ENCODE results near the gene DPH5. TPM values are rescaled to one million over a fixed set of nuclear protein-coding genes. Genes with fewer than 3 reads are reported as not detected.

Gene DPH5
- total RNA-seq, 1 donor from 2014 or later: 37.5 TPM

- intact Hi-C loops (cut with micrococcal nuclease): loop anchor here (1.0 kb wide), 3 partner anchors 65 to 350 kb away; no protein-coding TSS in a partner anchor
- Mint-ChIP-seq H3K4me1 (peaks cover 36% of the 10 kb centered on the region), H3K27me3 (peaks cover 2% of the 10 kb centered on the region), H3K27ac (peak overlapping the region; percentile 98), H3K4me3 (peak overlapping the region; percentile 67), H3K9me3 (peaks cover 26% of the 10 kb centered on the region), H3K36me3 (ENCODE audit: low read depth) (peaks cover 80% of the 10 kb centered on the region)
- DNase-seq: peak; percentile 71
Measured at GRCh38 chr1:100941098-100941527, 84.5 kb downstream of the DPH5 start.

Other genes starting within 250 kb of the DPH5 start
- gene EXTL2, start 130.9 kb downstream of the DPH5 start, total RNA-seq: 2.7 and 2.9 TPM in 2 replicates
- gene SLC30A7, start 129.7 kb downstream of the DPH5 start, total RNA-seq: 40.8 and 41.0 TPM in 2 replicates
- gene S1PR1, start 211.2 kb upstream of the DPH5 start, total RNA-seq: 49.5 and 51.2 TPM in 2 replicates